Measurements from ENCODE around the gene FUT1. TPM values are rescaled to one million over a fixed set of nuclear protein-coding genes. Genes with fewer than 3 reads are reported as not detected.

FUT1 gene
- total RNA-seq, 1 experiment from 2014 or later: 14.1 TPM

- POLR2A ChIA-PET: interaction anchor here (0.8 to 1.7 kb wide), 5 partner anchors 9 to 27 kb away, joined by 3 to 6 read pairs (median 3); no protein-coding TSS in a partner anchor
- TF ChIP-seq YY1 (IDR thresholded peaks at IDR 0.05; ENCODE audit: extremely low read depth, insufficient replicate concordance, low read depth, low read length): peak; percentile 45
- no peak for TF ChIP-seq EGR1 (IDR thresholded peaks at IDR 0.05; ENCODE audit: low read depth)
- no peak for TF ChIP-seq REST (IDR thresholded peaks at IDR 0.05; ENCODE audit: low read depth)
- no peak for TF ChIP-seq MAX (IDR thresholded peaks at IDR 0.05)
- peak; percentile 58 for TF ChIP-seq POLR2A (IDR thresholded peaks at IDR 0.05; ENCODE audit: borderline replicate concordance, extremely low read depth, insufficient read depth, insufficient read length)
- no peak for TF ChIP-seq FOSL1 (IDR thresholded peaks at IDR 0.05; ENCODE audit: low read depth)
- TF ChIP-seq EZH2 (IDR thresholded peaks at IDR 0.05): no peak
- TF ChIP-seq CBX3 (IDR thresholded peaks at IDR 0.05; ENCODE audit: low read depth): no peak
- TF ChIP-seq ZFX (IDR thresholded peaks at IDR 0.05): no peak
- TF ChIP-seq POLR2AphosphoS5 (IDR thresholded peaks at IDR 0.05; ENCODE audit: low read depth, low read length): no peak; the same call in 1 of the 2 replicates
- TF ChIP-seq SP1 (IDR thresholded peaks at IDR 0.05; ENCODE audit: low read depth): peak; percentile 97
- TF ChIP-seq RAD21 (IDR thresholded peaks at IDR 0.05; ENCODE audit: low read depth): no peak
- TF ChIP-seq ELF1 (IDR thresholded peaks at IDR 0.05; ENCODE audit: borderline replicate concordance, low read depth): no peak; the same call in 1 of the 2 replicates
- peak; percentile 28 for TF ChIP-seq ZBTB33 (IDR thresholded peaks at IDR 0.05; ENCODE audit: extremely low read depth, insufficient replicate concordance, low read length)
- no peak for TF ChIP-seq ATF3 (IDR thresholded peaks at IDR 0.05)
- TF ChIP-seq TCF7L2 (IDR thresholded peaks at IDR 0.05; ENCODE audit: borderline replicate concordance, extremely low read depth, insufficient read depth, insufficient read length): peak; percentile 42
- no peak for TF ChIP-seq SRF (IDR thresholded peaks at IDR 0.05; ENCODE audit: low read depth)
- no peak for TF ChIP-seq SIN3A (IDR thresholded peaks at IDR 0.05; ENCODE audit: low read depth)
- no peak for TF ChIP-seq CEBPB (IDR thresholded peaks at IDR 0.05; ENCODE audit: low read depth)
- TF ChIP-seq ZNF274 (IDR thresholded peaks at IDR 0.05; ENCODE audit: low read depth, low read length): no peak
Measured at GRCh38 chr19:48720613-48721296, 31.7 kb downstream of the FUT1 start.

More at GRCh38 chr19:48720613-48721296, 31.7 kb downstream of the FUT1 start:
- DNase-seq (ENCODE audit: low read depth, low spot score) (peak; percentile 98), ATAC-seq (peak; percentile 91)
- BruUV-seq (replicated peaks): no TSS peak
- Histone ChIP-seq H3K9me2 (ENCODE audit: insufficient read depth) (no peaks in the 10 kb centered on the region), H3K9ac (ENCODE audit: low read length) (peak overlapping the region; percentile 60), H3K4me2 (ENCODE audit: low read length) (peak overlapping the region; percentile 80), H3K79me2 (ENCODE audit: insufficient read depth, low read length) (no peaks in the 10 kb centered on the region), H3K4me3 (replicated peaks in 1 of 2; ENCODE audit: low read depth in 1 of 2, low read length in 2 of 2) (peak overlapping the region; percentile 52 to 58), H3K27me3 (ENCODE audit: insufficient read depth, low read length) (no peaks in the 10 kb centered on the region), H3K27ac (ENCODE audit: low read depth, low read length) (peak overlapping the region; percentile 33), H3K36me3 (ENCODE audit: control insufficient read depth in 1 of 2, insufficient read depth in 2 of 2, low read length in 2 of 2) (no peaks in the 10 kb centered on the region), H4K20me1 (ENCODE audit: insufficient read depth) (no peaks in the 10 kb centered on the region), H2AFZ (ENCODE audit: low read depth, low read length, poor library complexity, severe bottlenecking) (peak overlapping the region; percentile 50), H3K4me1 (ENCODE audit: control insufficient read depth in 1 of 2, insufficient read depth in 2 of 2, low read length in 2 of 2) (peaks cover 6 to 31% of the 10 kb centered on the region in 2 experiments), H3K9me3 (ENCODE audit: control insufficient read depth in 1 of 2, insufficient read depth in 1 of 2, low read depth in 1 of 2, low read length in 2 of 2) (no peaks in the 10 kb centered on the region)
- CTCF ChIA-PET: interaction anchor here (1.1 to 1.3 kb wide), 2 partner anchors 8 to 75 kb away, joined by 4 to 5 read pairs; no protein-coding TSS in a partner anchor
- RAD21 ChIA-PET (ENCODE audit: low non-redundant PET in 1 of 2, low total read pairs in 2 of 2, uncharacterized antibody in 2 of 2, unreplicated experiment in 2 of 2): no interaction called here
- intact Hi-C loops (cut with micrococcal nuclease): no loop called here

Measured in HCT116 (cell line).